ENCODE measurements around the gene ARID1A.
A peak's percentile ranks its signal among the peaks of the same experiment; 100 is the strongest.
"Not testable (repeated sequence)": the region's sequence is repeated elsewhere in the genome, so short reads cannot be mapped to it uniquely, and the experiment has no call there.

Gene ARID1A

DNA sequence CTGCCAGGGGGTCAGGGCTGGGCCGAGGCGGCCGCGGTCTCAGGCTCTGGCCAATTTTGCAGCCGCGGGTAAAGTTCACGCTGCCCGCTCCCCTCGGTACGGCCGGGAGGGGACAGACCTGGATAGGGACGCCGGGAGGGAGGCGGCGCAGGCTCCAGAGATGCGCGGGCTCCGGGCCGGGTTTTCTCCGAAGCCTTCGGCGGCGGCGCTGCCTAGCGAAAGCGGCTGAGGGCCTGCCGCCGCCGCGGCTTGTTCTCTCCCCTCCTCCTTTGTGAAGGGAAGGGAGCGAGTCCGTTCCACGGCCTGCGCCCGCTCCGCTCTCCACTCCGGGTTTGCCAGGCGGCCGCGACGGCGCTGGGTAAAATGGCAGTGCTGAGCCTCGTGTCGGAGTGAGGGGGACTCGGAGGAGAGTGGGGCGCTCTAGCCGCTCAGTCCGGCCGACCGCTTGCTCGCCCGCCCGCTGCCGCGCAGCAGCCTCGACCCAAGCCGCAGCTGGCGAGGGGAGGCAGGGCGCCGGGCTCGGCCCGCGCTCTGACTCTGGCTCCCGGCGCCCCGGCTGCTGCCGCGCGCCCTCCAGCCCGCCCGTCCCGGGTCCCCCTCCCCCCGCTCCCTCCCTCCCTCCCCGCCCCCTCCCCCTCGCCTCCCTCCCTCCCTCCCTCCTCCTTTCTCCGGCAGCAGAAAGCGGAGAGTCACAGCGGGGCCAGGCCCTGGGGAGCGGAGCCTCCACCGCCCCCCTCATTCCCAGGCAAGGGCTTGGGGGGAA is at the start of gene ARID1A:
TSS of gene ARID1A (plus strand) at position 660 of the 763 bp plus-strand sequence. CDS start 389 bp downstream, outside the sequence.
- peak; percentile 96 for DNase-seq (ENCODE audit: low spot score)

DNA sequence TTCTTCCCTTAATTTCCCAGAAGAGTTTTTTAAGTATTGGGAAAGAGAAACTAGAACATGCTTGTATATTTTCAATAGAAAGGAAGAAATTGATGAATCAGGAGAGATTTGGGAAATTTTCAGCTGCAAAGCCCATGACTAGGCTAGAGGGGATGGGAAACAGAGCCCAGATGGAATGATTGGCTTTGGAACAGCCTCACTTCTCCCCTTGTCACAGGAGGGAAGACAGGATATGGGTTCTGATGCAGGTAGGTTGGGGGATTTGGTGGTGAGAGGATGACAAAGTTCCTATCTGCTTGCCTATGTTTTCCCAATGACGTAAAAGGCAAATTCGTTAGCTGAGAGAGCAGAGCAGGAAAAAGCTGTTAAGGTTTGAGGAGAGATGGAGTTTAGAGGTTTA is 31.0 kb upstream of the ARID1A start:
- DNase-seq (ENCODE audit: low spot score), result no peak

- DNase-seq (ENCODE audit: low spot score), result no peak
Observed at GRCh38 chr1:26666855-26667254, 29.0 kb upstream of the ARID1A start.

GRCh38 chr1:26668106-26668786 is 27.6 kb upstream of the ARID1A start:
- DNase-seq (ENCODE audit: low spot score), result not testable (repeated sequence)

- peak; percentile 88 for DNase-seq (ENCODE audit: low spot score)
Observed at GRCh38 chr1:26677306-26678115, 18.3 kb upstream of the ARID1A start.

GRCh38 chr1:26684763-26685508 is 10.9 kb upstream of the ARID1A start:
- no peak for DNase-seq (ENCODE audit: low spot score)

- no peak for DNase-seq (ENCODE audit: low spot score)
Observed at GRCh38 chr1:26686795-26687194, 9.0 kb upstream of the ARID1A start.

DNA sequence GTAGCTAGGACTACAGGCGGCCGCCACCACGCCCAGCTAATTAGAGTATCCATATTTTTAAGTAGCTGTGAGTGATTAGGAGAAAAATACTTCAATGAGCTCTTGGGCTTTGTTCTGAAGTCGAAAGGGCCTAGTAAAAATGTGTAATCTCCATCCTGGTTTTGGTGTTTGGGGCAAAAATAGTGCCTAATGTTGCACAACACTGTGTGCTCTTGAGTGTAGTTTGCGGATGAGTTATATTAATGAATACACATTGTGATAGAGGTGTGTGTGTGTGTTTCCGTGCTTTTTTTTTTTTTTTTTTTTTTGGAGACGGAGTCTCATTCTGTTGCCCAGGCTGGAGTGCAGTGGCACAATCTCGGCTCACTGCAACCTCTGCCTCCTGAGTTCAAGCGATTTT is 6.3 kb upstream of the ARID1A start:
- DNase-seq (ENCODE audit: low spot score), result no peak

DNA sequence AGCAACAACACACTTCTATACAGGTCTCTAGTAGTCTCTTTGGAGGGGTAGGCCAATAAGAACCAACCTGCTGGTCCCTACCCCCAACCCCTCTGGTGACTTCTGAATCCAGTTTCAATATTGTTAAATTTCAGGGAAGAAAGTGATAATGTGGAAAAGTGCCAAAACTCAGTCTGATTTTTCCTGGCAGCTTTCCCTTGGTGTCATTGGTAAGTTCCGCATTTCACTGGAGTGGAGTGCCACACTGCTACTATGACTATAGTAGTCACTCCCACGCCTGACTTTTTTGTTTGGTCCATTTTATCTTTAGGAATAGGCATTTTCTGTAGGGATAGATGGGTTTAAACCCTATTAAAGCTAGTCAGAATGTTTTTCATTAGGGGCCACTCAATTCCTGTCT is 5.7 kb upstream of the ARID1A start:
- no peak for DNase-seq (ENCODE audit: low spot score)

GRCh38 chr1:26690576-26691031 is 5.2 kb upstream of the ARID1A start:
- peak; percentile 2 for DNase-seq (ENCODE audit: low spot score)

DNA sequence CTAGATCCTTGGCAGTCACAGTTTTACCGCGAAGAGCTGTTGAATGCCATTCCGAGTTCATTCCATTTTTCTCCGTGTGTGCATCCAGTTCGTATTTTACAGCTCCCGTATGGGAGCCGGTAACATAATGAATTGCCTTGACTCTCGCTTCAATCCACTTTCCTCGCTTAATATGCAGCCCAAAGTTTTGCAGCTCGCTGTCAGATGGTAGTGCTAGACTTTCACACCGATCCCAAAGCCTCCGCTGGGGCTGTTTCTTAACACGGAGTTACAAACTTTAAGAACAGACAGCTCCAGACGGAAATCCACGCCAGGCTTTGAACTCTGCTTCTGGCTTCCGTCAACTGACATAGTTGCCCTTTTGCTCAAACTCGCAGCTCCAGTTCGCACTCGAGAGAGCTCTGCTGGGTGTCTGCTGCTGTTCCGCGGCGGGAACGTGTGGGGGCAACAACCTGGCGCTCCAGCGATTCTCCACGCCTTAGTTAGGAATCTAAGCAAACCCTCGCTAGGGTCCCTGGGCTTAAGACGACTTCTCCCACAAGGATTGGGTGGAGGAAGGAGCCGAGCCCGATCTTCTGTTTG is 3.5 kb upstream of the ARID1A start:
- DNase-seq (ENCODE audit: low spot score), result peak; percentile 97

GRCh38 chr1:26692793-26693490 is 2.9 kb upstream of the ARID1A start:
- peak; percentile 97 for DNase-seq (ENCODE audit: low spot score)

- DNase-seq (ENCODE audit: low spot score), result peak; percentile 45
Observed at GRCh38 chr1:26693599-26694572, 1.9 kb upstream of the ARID1A start.

DNA sequence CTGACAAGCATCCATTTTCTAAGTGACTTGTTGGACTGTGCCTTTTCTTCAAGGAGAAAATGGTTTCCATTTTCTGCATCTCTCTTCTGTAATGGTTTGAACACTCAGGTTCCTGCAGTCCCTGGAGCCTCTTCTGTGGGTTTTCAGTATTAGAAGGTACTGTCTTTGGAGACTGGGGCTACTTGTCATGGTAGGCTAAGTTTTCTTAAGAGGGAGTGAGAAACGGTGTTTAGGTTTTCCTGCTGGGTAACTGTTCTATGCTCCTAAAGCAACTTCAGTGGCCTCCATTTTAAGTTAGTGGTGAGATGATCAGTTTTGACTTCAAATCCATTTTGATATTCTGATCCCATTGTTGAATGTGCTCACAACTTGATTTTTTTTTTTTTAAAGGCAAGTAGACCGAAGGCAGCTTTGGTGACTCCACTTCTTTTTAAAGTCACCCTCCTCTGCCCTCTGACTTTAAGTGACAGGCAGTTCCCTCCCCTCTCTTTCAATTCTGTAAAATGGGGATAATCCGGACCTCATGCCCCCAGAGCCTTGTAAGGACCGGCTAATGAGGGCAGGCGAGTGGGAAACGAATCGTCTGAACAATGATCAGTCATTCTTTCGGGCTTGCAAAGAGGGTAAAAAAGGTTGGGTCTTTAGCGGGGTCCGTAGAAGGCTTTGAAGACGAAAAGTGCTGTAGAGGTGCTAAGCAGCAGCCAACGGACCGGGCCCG is 1.0 kb upstream of the ARID1A start:
- peak; percentile 65 for DNase-seq (ENCODE audit: low spot score)

DNA sequence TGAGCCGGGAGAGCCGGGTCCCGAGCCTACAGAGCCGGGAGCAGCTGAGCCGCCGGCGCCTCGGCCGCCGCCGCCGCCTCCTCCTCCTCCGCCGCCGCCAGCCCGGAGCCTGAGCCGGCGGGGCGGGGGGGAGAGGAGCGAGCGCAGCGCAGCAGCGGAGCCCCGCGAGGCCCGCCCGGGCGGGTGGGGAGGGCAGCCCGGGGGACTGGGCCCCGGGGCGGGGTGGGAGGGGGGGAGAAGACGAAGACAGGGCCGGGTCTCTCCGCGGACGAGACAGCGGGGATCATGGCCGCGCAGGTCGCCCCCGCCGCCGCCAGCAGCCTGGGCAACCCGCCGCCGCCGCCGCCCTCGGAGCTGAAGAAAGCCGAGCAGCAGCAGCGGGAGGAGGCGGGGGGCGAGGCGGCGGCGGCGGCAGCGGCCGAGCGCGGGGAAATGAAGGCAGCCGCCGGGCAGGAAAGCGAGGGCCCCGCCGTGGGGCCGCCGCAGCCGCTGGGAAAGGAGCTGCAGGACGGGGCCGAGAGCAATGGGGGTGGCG is 371 bp downstream of the ARID1A start:
- DNase-seq (ENCODE audit: low spot score), result peak; percentile 25

DNA sequence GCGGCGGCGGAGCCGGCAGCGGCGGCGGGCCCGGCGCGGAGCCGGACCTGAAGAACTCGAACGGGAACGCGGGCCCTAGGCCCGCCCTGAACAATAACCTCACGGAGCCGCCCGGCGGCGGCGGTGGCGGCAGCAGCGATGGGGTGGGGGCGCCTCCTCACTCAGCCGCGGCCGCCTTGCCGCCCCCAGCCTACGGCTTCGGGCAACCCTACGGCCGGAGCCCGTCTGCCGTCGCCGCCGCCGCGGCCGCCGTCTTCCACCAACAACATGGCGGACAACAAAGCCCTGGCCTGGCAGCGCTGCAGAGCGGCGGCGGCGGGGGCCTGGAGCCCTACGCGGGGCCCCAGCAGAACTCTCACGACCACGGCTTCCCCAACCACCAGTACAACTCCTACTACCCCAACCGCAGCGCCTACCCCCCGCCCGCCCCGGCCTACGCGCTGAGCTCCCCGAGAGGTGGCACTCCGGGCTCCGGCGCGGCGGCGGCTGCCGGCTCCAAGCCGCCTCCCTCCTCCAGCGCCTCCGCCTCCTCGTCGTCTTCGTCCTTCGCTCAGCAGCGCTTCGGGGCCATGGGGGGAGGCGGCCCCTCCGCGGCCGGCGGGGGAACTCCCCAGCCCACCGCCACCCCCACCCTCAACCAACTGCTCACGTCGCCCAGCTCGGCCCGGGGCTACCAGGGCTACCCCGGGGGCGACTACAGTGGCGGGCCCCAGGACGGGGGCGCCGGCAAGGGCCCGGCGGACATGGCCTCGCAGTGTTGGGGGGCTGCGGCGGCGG is 1.0 kb downstream of the ARID1A start:
- peak; percentile 57 for DNase-seq (ENCODE audit: low spot score)

DNA sequence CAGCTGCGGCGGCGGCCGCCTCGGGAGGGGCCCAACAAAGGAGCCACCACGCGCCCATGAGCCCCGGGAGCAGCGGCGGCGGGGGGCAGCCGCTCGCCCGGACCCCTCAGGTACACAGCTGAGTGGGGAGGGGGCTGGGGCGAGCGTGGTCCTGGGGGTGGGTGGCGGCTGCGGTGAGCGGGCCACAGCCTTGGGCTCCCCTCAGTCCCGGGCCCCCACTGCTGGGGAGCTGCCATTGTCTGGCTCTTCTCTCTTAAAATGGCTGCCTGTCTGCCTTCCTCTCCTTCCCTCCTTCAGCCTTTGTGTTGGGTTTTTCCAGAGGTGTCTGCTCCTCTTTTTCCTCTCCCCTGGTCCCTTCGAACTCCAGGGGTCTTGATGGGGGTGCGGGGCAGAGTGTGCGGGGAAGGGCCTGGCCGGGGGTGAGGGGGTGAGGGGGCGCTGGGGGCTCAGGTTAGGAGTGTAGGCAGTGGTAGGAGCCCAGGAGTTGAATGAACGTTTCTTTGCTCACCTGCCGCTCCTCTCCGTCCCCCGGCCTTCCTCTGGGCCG is 1.7 kb downstream of the ARID1A start:
- no peak for DNase-seq (ENCODE audit: low spot score)

Data from NAMALWA (cell line).